ENCODE results near the gene IL3. TPM values are rescaled to one million over a fixed set of nuclear protein-coding genes. Genes with fewer than 3 reads are reported as not detected.
"Not testable (repeated sequence)": the region's sequence is repeated elsewhere in the genome, so short reads cannot be mapped to it uniquely, and the experiment has no call there.

Gene IL3
- polyA plus RNA-seq, 3 donors: not detected

DNA sequence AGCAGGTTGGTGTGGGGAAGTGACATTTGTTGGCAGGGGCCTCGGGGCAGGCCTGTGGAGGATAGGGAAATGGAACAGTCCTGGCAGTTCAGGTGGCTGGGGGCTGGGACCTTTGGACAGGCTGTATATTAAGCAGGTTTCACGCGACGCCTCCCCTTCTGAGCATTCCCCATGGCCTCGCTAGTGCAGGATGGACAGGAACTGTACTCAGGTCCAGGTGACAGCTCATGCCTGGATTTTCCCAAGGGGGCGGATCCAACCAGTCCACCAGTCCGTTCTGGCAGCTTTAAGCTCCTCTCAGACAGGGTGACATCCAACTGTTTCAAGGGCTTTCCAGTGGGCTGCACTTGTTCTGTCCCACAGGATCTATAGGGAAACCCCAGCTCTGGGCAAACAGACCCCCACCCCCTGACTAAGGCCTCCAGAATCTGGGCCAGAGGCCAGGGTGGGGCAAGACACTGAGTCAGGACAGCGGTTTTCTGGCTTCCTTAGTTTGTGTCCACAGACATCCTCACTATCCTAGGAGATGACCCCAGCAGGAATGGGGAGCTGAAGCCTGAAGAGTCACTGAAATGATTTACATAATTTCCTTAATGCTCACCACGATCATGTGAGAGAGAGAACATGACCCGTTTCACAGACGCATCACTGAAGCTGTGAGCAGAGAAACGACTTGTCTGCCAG, 34.1 kb downstream of the IL3 start:
- no peak for DNase-seq

DNA sequence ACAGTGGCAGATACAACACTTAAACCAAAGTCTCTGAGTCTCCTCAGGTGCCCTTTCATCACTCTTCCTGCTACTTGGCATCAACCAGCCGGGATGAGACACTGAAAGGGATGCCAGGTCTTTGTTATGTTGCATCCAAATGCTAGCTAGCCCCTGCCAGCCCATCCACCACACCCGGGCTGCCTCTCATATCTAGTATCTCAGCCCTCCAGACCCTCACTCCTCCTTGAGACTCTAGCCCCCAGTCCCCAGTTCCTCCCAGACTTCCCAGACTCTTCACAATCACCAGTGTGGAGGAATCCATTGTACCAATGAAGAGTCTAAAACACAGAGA, 34.6 kb downstream of the IL3 start:
- no peak for DNase-seq

DNA sequence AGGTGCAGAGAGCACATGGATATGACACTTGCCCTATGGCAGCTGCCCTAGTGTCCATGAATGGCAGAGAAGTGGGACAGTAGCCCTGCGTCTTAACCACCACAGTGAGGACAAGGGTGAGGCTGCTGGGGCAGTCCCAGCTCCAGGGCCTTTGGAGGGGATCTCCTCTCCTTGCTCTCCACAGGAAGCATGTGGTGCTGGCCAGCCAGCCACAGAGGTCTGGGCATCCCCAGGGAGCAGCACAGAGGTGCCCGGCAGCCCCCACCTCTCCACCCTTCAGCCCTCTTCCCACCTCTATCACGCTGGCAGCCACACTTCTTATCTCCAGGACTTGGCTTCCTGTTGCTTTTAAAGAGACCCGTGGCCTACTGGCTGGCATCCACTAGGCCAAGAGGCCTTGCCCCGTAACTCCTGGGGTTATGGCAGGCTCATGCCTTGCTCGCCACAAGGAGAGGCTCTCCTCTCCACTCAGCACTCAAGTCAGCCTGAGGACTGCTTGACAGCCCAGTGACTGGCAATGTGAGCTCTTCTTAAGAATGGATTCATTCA, 35.0 kb downstream of the IL3 start:
- no peak for DNase-seq

DNA sequence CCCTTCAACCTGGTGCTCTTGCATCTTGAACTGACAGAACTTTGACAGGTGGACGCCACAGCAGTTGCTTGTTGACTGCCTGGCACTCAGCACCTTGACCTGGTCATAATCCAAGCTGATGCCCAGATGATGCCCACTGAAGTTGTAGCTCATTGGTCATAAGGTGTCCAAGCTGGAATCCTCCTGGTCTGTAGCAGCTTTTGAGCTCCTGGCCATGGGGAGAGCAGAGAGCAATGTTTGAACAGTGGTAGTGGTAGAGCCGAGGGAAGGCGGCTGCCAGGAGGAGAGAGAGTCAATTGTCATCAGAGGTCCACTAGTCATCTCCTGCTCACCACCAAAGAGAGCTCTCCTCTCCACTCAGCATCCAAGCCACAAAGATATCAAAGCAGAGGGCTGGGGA, 36.4 kb downstream of the IL3 start:
- DNase-seq: no peak

DNA sequence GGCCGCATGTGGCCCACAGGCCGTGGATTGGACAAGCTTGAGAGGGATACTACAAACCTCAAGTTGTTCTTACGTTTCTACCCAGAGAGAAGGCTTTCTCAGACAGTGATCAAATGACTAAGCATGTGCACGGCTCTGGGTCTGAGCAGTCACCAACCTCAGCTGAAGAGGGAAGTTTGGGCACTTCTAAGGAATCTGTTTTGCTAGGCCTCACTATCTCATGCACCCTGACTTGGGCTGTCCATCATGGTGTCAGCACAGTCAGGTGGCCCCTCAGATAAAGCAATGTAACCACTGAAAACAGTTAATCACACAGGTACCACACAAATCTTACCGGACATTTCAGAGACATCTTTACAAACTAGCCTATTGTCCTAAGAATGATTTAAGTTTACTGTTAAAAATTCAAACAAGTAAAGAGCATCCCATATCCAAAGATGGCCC, 37.7 kb downstream of the IL3 start:
- DNase-seq: no peak

DNA sequence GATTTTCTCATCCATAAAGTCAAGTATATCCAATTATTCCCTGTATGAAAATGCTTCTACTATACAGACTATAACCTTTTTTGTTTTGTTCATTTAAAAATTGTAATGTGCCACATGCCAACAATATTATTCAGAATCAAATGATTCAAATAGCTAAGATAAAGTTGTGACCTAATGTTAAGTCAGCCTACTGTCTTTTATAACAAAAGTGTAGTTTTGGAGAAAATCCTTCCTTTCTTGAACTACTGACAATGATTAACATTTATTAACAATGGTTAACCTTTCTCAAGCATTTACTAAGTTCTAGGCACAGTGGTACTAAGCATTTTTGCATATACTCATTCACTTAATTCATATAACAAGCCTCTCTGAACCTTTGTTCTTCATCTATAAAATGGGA, 38.2 kb downstream of the IL3 start:
- no peak for DNase-seq

DNA sequence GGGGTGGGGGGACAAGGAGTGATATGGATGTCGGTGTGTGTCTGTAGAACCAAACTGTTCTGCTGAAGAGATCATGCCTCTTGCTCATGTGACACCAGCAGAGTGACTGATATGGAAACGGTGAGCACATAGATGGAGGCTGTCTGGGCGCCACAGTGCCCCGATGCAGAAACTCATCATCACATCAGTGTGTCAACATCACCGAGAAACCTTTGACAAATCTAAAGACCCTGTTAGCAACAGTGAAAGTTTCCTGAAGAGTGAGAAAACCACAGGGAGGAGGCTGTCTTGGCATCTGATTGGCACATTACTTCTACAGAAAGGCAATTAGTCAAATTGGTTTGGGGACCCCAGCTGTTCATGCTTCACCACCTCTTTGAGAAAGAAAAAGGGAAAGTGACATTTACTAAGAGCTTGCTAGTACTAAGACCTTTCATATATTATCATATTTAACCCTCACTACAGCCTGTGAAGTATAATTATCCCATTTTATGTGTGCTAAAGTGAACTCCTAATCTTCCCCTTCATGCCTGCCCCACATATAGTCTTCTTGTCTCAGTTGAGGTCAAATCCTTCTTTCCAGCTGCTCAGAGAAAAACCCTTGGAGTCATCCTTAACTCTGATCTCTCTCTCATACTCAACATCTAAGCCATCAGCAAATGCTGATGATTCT, 38.8 kb downstream of the IL3 start:
- no peak for DNase-seq

DNA sequence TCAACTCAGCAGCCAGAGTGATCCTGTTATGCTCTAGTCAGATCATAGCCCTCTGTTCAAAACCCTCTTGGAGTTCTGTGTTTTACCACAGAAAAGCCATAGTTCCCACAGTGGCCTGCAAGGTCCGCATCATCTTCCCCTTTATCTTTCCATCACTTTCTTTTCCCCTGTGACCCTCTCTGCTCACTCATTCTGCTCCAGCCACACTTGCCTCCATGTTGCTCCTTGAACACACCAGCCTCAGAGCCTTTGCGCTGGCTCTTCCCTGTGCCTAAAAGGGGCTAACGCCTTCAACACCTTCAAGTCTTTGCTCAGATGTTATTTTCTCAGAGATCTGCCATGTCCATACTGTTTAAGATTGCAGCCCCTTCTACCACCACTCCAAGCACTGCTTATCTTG, 39.5 kb downstream of the IL3 start:
- no peak for DNase-seq

DNA sequence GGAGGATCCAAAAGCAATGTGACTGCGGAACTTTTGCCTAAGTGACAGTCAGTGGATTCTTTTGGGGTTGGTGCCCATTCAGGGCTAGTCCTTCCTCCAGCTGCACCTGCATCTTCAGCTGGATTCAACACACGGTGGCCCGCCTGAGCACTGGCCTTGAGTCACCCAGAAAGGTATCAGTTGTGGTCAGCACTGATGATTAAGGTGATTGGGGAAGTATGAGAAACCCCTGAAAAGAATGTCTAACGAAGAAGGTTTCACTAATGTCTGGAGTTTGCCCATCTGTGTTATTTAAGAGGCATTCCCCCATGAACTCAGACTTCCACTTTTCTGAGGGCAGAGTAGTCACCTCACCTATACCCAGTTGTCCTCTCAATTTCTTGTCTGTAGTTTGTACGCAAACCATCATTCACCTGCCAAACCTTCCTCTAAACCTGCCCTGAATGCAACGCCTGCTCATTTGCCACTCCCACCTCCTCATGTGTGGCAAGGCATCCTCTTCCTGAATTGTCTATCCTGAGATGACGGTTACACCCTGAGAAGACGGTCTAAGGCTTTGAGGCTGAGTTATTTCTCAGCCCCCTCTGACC, 40.3 kb downstream of the IL3 start:
- DNase-seq: no peak

DNA sequence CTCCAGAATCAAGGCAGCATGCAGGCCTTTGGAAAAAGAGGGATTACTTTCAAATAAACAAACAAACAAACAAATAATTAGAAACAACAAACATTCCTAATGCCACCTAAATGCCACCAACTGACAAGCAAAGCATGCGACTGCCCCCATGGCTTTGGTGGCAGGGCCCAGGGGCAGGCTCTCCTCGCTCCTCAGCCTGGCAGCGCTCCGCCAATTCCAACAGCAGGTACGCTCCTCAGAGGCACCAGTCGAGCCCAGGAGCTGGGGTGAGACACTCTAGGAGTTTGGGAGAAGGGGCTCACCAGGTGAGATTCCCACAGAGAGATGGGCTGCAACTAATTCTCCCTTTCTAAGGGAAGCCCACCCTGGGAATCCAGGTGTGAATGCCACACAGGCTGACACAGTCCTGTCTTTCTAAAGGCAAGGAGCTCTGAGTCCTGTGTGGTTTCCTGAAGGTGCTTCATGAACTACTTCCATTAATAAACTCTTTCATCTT, 41.0 kb downstream of the IL3 start:
- DNase-seq: no peak

DNA sequence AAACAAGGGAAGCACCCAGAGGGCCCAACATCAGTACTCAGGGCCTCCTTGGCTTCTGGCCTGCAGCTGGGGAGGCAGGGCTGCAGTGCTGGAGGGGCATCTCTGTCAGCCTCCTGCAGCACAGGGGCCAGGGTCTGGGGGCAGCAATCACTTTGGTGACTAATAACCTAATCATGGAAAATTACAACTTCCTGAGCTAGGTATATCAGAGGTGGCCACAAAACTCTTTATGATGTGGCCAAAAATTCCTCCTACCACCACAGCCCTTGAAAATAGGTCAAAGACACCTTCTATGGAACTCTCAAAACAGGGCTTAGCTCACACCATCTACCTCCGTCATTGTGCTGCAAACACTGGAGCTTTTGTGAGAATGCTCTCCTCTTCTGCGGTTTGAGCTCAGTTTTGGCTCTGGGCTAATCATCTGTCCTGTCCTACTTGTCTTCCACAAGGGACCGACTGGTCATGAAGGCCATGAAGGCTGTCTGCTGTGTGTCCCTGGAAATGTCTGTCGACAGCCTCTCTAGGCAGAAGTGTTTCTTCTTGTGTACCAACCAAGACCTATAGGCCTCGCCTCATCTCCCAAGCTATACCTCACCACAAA, 41.7 kb downstream of the IL3 start:
- DNase-seq: no peak

DNA sequence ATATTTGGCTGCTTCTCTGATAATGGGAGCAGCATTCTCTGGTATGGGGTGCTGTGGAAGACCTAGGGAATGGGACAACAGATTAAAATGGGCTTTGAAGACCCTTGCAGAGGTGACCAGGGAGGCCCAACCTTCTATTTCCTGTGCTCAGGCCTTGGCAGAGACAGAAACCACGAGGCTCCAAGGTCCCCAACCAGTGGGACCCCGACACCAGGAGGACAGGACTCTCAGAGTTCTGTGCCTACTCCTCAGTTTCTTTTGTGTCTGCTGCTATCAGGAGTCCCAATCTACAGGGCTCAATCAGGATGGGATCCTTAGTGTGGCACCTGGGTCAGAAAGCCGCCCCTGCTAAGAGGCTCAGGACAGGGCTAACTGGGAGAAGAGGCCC, 42.5 kb downstream of the IL3 start:
- DNase-seq: no peak

DNA sequence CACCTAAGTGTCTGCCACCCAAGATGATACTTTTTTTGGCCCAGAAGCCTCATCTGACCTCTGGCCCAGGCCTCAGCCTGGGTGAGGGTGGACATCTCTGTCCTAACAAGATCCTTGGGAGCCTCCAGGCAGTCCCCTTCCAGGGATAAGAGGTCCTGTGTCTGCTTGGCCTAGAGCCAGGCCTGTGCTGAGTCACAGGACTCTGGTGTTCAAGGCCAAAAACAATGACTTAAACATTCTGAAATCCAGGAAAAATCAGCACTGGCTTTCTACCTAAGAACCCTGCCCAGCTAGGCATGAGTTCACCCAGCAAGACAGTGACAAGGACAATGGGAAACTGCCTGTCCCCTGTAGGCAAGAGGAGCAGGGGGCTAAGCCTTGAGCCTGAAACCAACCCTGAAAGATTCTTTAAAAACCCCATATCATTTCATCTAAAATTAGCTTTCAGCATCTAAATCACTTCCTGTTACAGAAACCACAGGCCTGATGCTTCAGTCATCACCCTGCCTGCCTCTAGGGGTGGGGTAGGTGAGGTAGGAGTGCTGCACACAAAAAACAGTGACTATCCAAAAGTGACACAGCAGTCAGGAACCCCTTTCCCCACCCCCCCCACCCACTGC, 43.0 kb downstream of the IL3 start:
- DNase-seq: peak; percentile 3

DNA sequence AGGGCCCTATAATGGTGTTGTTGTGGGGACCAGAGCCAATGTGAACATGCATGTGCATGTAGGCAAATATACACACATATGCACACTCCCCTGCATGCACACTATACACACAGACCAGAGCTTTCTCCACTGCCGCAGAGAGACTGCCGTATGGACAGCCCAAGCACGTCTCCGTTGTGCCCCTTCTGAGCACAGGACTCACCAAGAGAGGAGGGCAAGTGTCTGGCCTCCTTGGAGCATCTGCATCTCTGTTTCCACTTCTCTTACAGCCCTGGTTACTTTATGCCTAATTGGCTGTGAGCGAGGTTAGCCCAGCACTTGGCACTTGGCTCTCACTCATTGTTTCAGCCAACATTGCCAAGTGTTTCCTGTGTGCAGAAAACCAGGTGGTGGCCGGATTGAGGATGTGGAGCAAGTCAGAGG, 43.5 kb downstream of the IL3 start:
- no peak for DNase-seq

DNA sequence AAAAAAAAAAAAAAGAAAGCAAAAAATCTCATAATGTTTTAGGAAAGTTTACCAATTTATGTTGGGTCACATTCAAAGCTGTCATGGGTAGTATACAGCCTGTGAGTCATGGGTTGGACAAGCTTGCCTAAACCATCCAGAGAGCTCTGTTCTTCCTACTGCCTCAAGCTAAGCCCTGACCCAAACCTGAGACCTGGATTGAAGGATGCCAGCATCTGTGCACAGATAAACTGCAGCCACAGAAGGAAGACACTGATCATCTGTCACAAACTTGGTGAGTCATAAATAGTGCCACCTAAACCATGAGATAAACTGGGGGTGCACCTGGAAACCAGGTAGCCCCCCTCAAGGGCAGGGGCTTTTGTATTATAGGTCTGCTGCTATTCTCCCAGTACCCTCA, 44.1 kb downstream of the IL3 start:
- no peak for DNase-seq

DNA sequence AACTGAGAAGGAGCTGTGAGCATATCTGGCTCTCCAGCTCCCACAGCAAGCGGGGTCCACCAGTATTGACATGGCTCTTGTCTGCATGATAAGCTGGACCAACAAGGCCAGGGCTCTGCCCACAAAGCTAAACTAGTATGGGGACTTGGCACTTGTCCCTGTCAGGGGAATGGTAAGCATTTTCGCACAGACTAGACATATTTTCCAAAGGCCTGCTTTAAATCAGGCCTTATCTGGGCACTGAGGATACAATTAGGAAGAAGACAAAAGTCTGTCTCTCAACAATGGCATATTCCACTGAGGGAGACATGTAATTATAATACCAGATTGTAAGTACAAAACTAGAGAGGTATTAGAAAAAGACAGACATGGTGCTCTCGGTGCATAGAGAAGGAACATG, 45.2 kb downstream of the IL3 start:
- DNase-seq: no peak

DNA sequence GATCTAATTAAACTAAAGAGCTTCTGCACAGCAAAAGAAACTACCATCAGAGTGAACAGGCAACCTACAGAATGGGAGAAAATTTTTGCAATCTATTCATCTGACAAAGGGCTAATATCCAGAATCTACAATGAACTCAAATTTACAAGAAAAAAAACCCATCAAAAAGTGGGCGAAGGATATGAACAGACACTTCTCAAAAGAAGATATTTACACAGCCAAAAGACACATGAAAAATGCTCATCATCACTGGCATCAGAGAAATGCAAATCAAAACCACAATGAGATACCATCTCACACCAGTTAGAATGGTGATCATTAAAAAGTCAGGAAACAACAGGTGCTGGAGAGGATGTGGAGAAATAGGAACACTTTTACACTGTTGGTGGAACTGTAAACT, 48.0 kb downstream of the IL3 start:
- DNase-seq: not testable (repeated sequence)

DNA sequence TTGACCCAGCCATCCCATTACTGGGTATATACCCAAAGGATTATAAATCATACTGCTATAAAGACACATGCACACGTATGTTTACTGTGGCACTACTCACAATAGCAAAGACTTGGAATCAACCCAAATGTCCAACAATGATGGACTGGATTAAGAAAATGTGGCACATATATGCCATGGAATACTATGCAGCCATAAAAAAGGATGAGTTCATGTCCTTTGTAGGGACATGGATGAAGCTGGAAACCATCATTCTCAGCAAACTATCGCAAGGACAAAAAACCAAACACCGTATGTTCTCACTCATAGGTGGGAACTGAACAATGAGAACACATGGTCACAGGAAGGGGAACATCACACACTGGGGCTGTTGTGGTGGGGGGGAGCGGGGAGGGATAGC, 48.5 kb downstream of the IL3 start:
- DNase-seq: not testable (repeated sequence)

DNA sequence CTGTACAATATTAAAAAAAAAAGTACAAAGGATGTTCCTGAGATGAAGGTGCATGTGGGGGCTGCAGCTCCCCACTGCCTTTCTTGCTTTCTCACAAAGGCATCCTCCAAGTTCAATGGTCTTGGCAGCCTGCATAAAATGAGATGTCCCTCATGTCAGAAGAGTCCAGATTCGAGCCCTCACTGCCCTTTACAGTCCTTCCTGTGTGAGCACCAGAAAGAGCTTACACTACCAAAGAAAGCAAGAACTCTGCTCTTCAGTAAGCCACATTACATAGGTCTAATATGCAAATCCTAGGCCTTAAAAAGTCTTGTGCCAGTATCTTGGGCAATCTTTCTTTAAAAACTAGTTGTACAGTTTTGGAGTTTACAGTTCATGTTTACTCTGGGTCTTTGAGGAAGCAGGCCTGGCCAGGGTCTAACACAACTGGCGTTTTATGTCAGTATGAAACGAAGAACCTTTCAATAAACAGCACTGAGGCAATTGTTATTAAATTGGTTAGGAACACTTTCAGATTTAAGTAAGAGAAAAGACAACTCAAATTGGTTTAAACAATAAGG, 49.1 kb downstream of the IL3 start:
- no peak for DNase-seq

DNA sequence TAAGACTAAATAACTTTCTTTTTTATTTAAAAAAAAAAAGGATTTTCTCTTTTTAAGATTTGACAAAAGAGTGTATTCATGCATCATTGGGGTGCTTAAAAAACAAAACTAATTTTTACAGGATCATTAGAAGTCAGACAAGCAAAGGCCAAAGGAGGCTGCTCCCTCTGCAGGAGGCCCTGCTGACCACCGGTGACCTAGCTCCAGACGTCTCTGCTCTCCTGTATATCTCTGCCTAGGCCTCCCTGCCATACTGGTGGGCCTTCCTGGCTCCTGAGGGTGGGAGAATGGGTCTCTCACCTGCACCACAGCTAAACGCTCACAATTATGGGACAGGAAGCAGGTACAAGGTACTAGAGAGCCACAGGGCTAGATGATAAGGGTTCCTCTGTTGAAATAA, 49.7 kb downstream of the IL3 start:
- no peak for DNase-seq

DNA sequence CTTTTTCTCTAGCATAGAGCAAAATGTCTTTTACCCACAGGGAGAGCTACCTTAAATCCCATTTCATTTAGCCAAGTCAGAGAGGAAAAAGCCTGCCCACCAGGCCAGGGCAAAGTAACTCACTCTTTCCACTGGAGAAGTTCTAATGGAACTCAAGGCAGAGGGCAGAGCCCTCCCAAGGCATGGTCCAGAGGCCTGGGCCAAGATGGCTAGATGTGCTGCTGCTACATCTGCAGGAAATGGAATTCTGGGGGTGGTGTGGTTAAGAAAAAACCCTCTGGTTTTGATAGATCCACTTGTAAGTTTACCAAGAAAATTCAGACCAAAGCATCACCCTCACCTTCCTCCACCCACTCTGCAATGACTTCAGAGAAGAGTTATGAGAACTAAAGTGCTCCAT, 50.5 kb downstream of the IL3 start:
- no peak for DNase-seq

DNA sequence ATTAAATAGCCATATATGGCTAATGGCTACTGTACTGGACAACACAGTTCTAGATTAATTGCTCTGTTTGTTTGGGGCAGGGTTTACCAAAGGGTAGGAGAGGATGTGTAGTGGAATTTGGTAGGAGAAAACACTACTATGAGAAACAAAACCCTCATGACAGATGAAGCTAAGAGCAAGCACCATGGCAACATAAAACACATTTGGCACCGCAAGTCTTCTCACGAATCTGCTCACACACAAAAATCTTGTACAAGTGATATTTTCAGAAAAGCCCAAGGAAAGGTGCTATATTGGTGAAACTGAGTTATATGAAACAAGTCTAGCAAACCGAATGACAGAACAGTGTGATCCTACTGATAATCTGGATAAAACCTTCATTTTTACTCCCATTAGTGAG, 51.7 kb downstream of the IL3 start:
- no peak for DNase-seq
